Trophoblast cell (in vitro differentiated cells and primary cell): ENCODE data around the gene SIGLEC11.
A peak's percentile ranks its signal among the peaks of the same experiment; 100 is the strongest.

Experiments used
- DNase-seq, 2 donors: peaks; one replicate each; pipeline ENCODE4 v3.0.0-alpha.2; 2016
- H2AFZ ChIP-seq: 2 replicates; pipeline ENCODE4 v1.6.1; 2013; ENCODE audit warnings: low read length, moderate library complexity, mild to moderate bottlenecking; ENCODE audit not compliant: insufficient read depth, poor library complexity
- H2AK5ac ChIP-seq: 2 replicates; pipeline ENCODE4 v1.6.1; 2013; ENCODE audit warnings: mild to moderate bottlenecking, low read length
- H2BK120ac ChIP-seq: 2 replicates; pipeline ENCODE4 v1.6.1; 2013; ENCODE audit warnings: low read length, mild to moderate bottlenecking, moderate library complexity; ENCODE audit not compliant: insufficient read depth, poor library complexity
- H2BK12ac ChIP-seq: 2 replicates; pipeline ENCODE4 v1.6.1; 2013; ENCODE audit warnings: mild to moderate bottlenecking, low read length, moderate library complexity
- H2BK5ac ChIP-seq: 2 replicates; pipeline ENCODE4 v1.6.1; 2013; ENCODE audit warnings: low read length, low read depth, moderate library complexity, mild to moderate bottlenecking; ENCODE audit not compliant: poor library complexity
- H3K14ac ChIP-seq: 2 replicates; pipeline ENCODE4 v1.6.1; 2013; ENCODE audit warnings: mild to moderate bottlenecking, low read length
- H3K18ac ChIP-seq: 2 replicates; pipeline ENCODE4 v1.6.1; 2013; ENCODE audit warnings: mild to moderate bottlenecking, low read length
- H3K23ac ChIP-seq: 2 replicates; pipeline ENCODE4 v1.6.1; 2013; ENCODE audit warnings: low read length
- H3K27ac ChIP-seq: 2 replicates; pipeline ENCODE4 v1.5.1; 2013; ENCODE audit warnings: low read depth, mild to moderate bottlenecking, inconsistent platforms, low read length, moderate library complexity
- H3K27me3 ChIP-seq: 2 replicates; pipeline ENCODE4 v1.6.1; 2013; ENCODE audit warnings: inconsistent platforms, mild to moderate bottlenecking, low read length, moderate library complexity; ENCODE audit not compliant: insufficient read depth
- H3K36me3 ChIP-seq, 2 experiments: 1 replicate in 1 of 2; 2 replicates in 1 of 2; pipeline ENCODE4 v1.6.1; 2013; ENCODE audit warnings: low read length in 2 of 2, mild to moderate bottlenecking in 2 of 2, moderate library complexity in 1 of 2; ENCODE audit not compliant: insufficient read depth in 2 of 2, control insufficient read depth in 1 of 2
- H3K4ac ChIP-seq: 2 replicates; pipeline ENCODE4 v1.6.1; 2013; ENCODE audit warnings: low read depth, mild to moderate bottlenecking, low read length, moderate library complexity
- H3K4me1 ChIP-seq, 2 experiments: 1 replicate in 1 of 2; 2 replicates in 1 of 2; pipeline ENCODE4 v1.6.1; 2013; ENCODE audit warnings: low read length in 2 of 2, mild to moderate bottlenecking in 2 of 2, moderate library complexity in 1 of 2; ENCODE audit not compliant: insufficient read depth in 2 of 2, control insufficient read depth in 1 of 2
- H3K4me2 ChIP-seq: 2 replicates; pipeline ENCODE4 v1.6.1; 2013; ENCODE audit warnings: inconsistent platforms, mild to moderate bottlenecking, low read length, moderate library complexity
- H3K4me3 ChIP-seq: 2 replicates; pipeline ENCODE4 v1.5.1; 2013; ENCODE audit warnings: mild to moderate bottlenecking, low read depth, low read length, inconsistent platforms
- H3K79me1 ChIP-seq: one replicate; pipeline ENCODE4 v1.6.1; 2013; ENCODE audit warnings: low read length
- H3K79me2 ChIP-seq: 2 replicates; pipeline ENCODE4 v1.6.1; 2013; ENCODE audit warnings: low read length, mild to moderate bottlenecking; ENCODE audit not compliant: control insufficient read depth, insufficient read depth, poor library complexity
- H3K9ac ChIP-seq: 2 replicates; pipeline ENCODE4 v1.6.1; 2013; ENCODE audit warnings: mild to moderate bottlenecking, low read length
- H3K9me3 ChIP-seq: 2 replicates; pipeline ENCODE4 v1.6.1; 2013; ENCODE audit warnings: low read depth, mild to moderate bottlenecking, control low read depth, inconsistent platforms, low read length; ENCODE audit not compliant: insufficient read depth
- H4K12ac ChIP-seq: 2 replicates; pipeline ENCODE4 v1.6.1; 2013; ENCODE audit warnings: low read depth, mild to moderate bottlenecking, low read length, moderate library complexity
- H4K8ac ChIP-seq: 2 replicates; pipeline ENCODE4 v1.6.1; 2013; ENCODE audit warnings: low read depth, mild to moderate bottlenecking, low read length, moderate library complexity
- H4K91ac ChIP-seq: one replicate; pipeline ENCODE4 v1.6.1; 2013; ENCODE audit warnings: low read depth, mild to moderate bottlenecking, low read length, moderate library complexity
- WGBS: extraction: QIAGEN DNeasy Blood & Tissue Kit; methylation state at CpG from one replicate; pipeline ENCODE4 v1.1.7; 2013; ENCODE audit warnings: missing lambda C conversion rate; ENCODE audit not compliant: insufficient read length, insufficient coverage; ENCODE audit errors: extremely low coverage; 5-methylcytosine and 5-hydroxymethylcytosine counted together

SIGLEC11 gene

GRCh38 chr19:49916839-49917733 lies 43.9 kb downstream of the SIGLEC11 start:
- Histone ChIP-seq H2BK120ac (no peak overlapping the region), H3K79me1 (no peaks in the 10 kb centered on the region), H3K18ac (no peak overlapping the region), H2BK5ac (no peak overlapping the region), H3K14ac (no peak overlapping the region), H3K9ac (no peak overlapping the region), H4K12ac (no peak overlapping the region), H3K36me3 (peaks cover 49 to 64% of the 10 kb centered on the region in 2 experiments), H4K8ac (no peak overlapping the region), H3K4me1 (peaks cover 0 to 2% of the 10 kb centered on the region in 2 experiments), H3K4me2 (no peak overlapping the region), H2AFZ (no peak overlapping the region), H3K27me3 (no peaks in the 10 kb centered on the region), H3K79me2 (peaks cover 3% of the 10 kb centered on the region), H3K27ac (no peak overlapping the region), H3K4me3 (no peak overlapping the region), H4K91ac (no peak overlapping the region), H2BK12ac (no peak overlapping the region), H2AK5ac (no peak overlapping the region), H3K23ac (no peak overlapping the region), H3K9me3 (peaks cover 2% of the 10 kb centered on the region), H3K4ac (no peak overlapping the region)
- DNase-seq, result peak; percentile 27 to 43
- no CpG with 5 or more reads among the region's 21 CpGs for WGBS

- WGBS, result no CpG with 5 or more reads among the region's 6 CpGs
- Histone ChIP-seq H2AK5ac (no peak overlapping the region), H2BK5ac (no peak overlapping the region), H4K91ac (no peak overlapping the region), H3K27ac (no peak overlapping the region), H3K23ac (no peak overlapping the region), H3K27me3 (no peaks in the 10 kb centered on the region), H2AFZ (no peak overlapping the region), H3K9ac (no peak overlapping the region), H3K79me1 (no peaks in the 10 kb centered on the region), H4K8ac (no peak overlapping the region), H3K9me3 (peaks cover 2% of the 10 kb centered on the region), H3K4me2 (no peak overlapping the region), H3K4me1 (no peaks in the 10 kb centered on the region), H3K4me3 (no peak overlapping the region), H4K12ac (no peak overlapping the region), H3K36me3 (peaks cover 40 to 54% of the 10 kb centered on the region in 2 experiments), H2BK12ac (no peak overlapping the region), H3K14ac (no peak overlapping the region), H3K4ac (no peak overlapping the region), H3K79me2 (no peaks in the 10 kb centered on the region), H2BK120ac (no peak overlapping the region), H3K18ac (no peak overlapping the region)
- no peak for DNase-seq
Observed at GRCh38 chr19:49915271-49915670, 45.7 kb downstream of the SIGLEC11 start.

- no peak overlapping the region for H4K8ac ChIP-seq
- no peak overlapping the region for H2BK120ac ChIP-seq
- H2BK12ac ChIP-seq, result no peak overlapping the region
- H3K18ac ChIP-seq, result no peak overlapping the region
- no peak overlapping the region for H4K12ac ChIP-seq
- H2BK5ac ChIP-seq, result no peak overlapping the region
- H3K36me3 ChIP-seq, result peaks cover 56 to 65% of the 10 kb centered on the region in 2 experiments
- no peak overlapping the region for H3K27ac ChIP-seq
- no peak overlapping the region for H3K23ac ChIP-seq
- no peak overlapping the region for H3K4ac ChIP-seq
- H3K9me3 ChIP-seq, result peaks cover 2% of the 10 kb centered on the region
- WGBS, result no CpG with 5 or more reads among the region's 10 CpGs
- H3K14ac ChIP-seq, result no peak overlapping the region
- H2AFZ ChIP-seq, result no peak overlapping the region
- no peak for DNase-seq
- H3K4me3 ChIP-seq, result no peak overlapping the region
- no peaks in the 10 kb centered on the region for H3K79me2 ChIP-seq
- no peak overlapping the region for H3K4me2 ChIP-seq
- no peak overlapping the region for H2AK5ac ChIP-seq
- no peak overlapping the region for H3K9ac ChIP-seq
- H4K91ac ChIP-seq, result no peak overlapping the region
- H3K79me1 ChIP-seq, result no peaks in the 10 kb centered on the region
- H3K4me1 ChIP-seq, result no peaks in the 10 kb centered on the region
- no peaks in the 10 kb centered on the region for H3K27me3 ChIP-seq
Observed at GRCh38 chr19:49913720-49914119, 47.3 kb downstream of the SIGLEC11 start.

- no CpG with 5 or more reads among the region's 21 CpGs for WGBS
- Histone ChIP-seq H4K12ac (no peak overlapping the region), H3K9me3 (peaks cover 2% of the 10 kb centered on the region), H3K4ac (no peak overlapping the region), H3K4me2 (no peak overlapping the region), H2BK5ac (no peak overlapping the region), H3K36me3 (peaks cover 58 to 66% of the 10 kb centered on the region in 2 experiments), H2AK5ac (no peak overlapping the region), H3K23ac (no peak overlapping the region), H3K18ac (no peak overlapping the region), H3K27me3 (no peaks in the 10 kb centered on the region), H4K8ac (no peak overlapping the region), H3K79me2 (no peaks in the 10 kb centered on the region), H3K14ac (no peak overlapping the region), H3K9ac (no peak overlapping the region), H3K4me3 (no peak overlapping the region), H3K4me1 (no peaks in the 10 kb centered on the region), H3K27ac (no peak overlapping the region), H2BK120ac (no peak overlapping the region), H4K91ac (no peak overlapping the region), H2BK12ac (no peak overlapping the region), H3K79me1 (no peaks in the 10 kb centered on the region), H2AFZ (no peak overlapping the region)
- no peak for DNase-seq
Observed at GRCh38 chr19:49912965-49913685, 47.8 kb downstream of the SIGLEC11 start.
